NCI-H2107 (cell line): ENCODE results near the gene PSAPL1.

Source experiments
- DNase-seq: peaks from one replicate; lab custom pipeline; 2025; lab: John Stamatoyannopoulos, UW

PSAPL1 gene

GRCh38 chr4:7381890-7382633 lies 52.7 kb downstream of the PSAPL1 start:
- no peak for DNase-seq

- DNase-seq = no peak
Observed at GRCh38 chr4:7381221-7381889, 53.4 kb downstream of the PSAPL1 start.
